Measurements from ENCODE around the gene STAT3. TPM values are rescaled to one million over a fixed set of nuclear protein-coding genes. Genes with fewer than 3 reads are reported as not detected.
"Not testable (repeated sequence)": the region's sequence is repeated elsewhere in the genome, so short reads cannot be mapped to it uniquely, and the experiment has no call there.

STAT3 gene
- total and polyA plus RNA-seq, 8 donors = 31.3 to 207 (median 104) TPM

- TF ChIP-seq POLR2AphosphoS5 (IDR thresholded peaks at IDR 0.05) (peak in 1 of 3 donors; percentile 17), EP300 (IDR thresholded peaks at IDR 0.05) (no peak)
- H3K4me3 ChIP-seq = no peak overlapping the region
- no peaks in the 10 kb centered on the region for H3K27me3 ChIP-seq
- H3K27ac ChIP-seq = peak overlapping the region in 2 of 5 donors; percentile 0 to 16
- intact Hi-C loops (cut with DNase I; ENCODE audit: low total_unique reads) = no loop called here
- H3K9me3 ChIP-seq = no peaks in the 10 kb centered on the region
- peaks cover 37 to 89% (median 75%) of the 10 kb centered on the region in 4 donors for H3K4me1 ChIP-seq
- H3K36me3 ChIP-seq = no peaks in the 10 kb centered on the region
- no peak for DNase-seq
- 46 to 58% (median 50%) methylated on average over 2 of the region's 2 CpGs for WGBS, 5 donors
Measured at GRCh38 chr17:42361781-42362186, 26.5 kb downstream of the STAT3 start.

- WGBS, 5 donors = 89 to 100% (median 96%) methylated on average over 2 of the region's 2 CpGs
- H3K27ac ChIP-seq; H3K4me3 ChIP-seq; H3K36me3 ChIP-seq; DNase-seq; H3K9me3 ChIP-seq; intact Hi-C loops (cut with DNase I; ENCODE audit: low total_unique reads); H3K27me3 ChIP-seq: not testable (repeated sequence)
- H3K4me1 ChIP-seq = peaks cover 28 to 87% (median 69%) of the 10 kb centered on the region in 4 donors
Measured at GRCh38 chr17:42360388-42360787, 27.9 kb downstream of the STAT3 start.

GRCh38 chr17:42359133-42359532, 29.1 kb downstream of the STAT3 start:
- Histone ChIP-seq H3K36me3 (no peaks in the 10 kb centered on the region), H3K4me3 (no peak overlapping the region), H3K9me3 (no peaks in the 10 kb centered on the region), H3K4me1 (peaks cover 25 to 87% (median 71%) of the 10 kb centered on the region in 4 donors), H3K27me3 (no peaks in the 10 kb centered on the region), H3K27ac (no peak overlapping the region)
- no peak for DNase-seq
- intact Hi-C loops (cut with DNase I; ENCODE audit: low total_unique reads) = no loop called here
- 72 to 76% (median 74%) methylated on average over 7 of the region's 7 CpGs for WGBS, 5 donors
- no peak for TF ChIP-seq EP300 (IDR thresholded peaks at IDR 0.05)
- no peak for TF ChIP-seq POLR2AphosphoS5 (IDR thresholded peaks at IDR 0.05)
- TF ChIP-seq POLR2A (IDR thresholded peaks at IDR 0.05) = no peak
- no peak for TF ChIP-seq CTCF (IDR thresholded peaks at IDR 0.05)

GRCh38 chr17:42358434-42358833, 29.8 kb downstream of the STAT3 start:
- no peak for DNase-seq
- TF ChIP-seq POLR2AphosphoS5 (IDR thresholded peaks at IDR 0.05) = no peak
- TF ChIP-seq CTCF (IDR thresholded peaks at IDR 0.05) = no peak
- TF ChIP-seq POLR2A (IDR thresholded peaks at IDR 0.05) = no peak
- no peak for TF ChIP-seq EP300 (IDR thresholded peaks at IDR 0.05)
- Histone ChIP-seq H3K4me1 (peaks cover 23 to 86% (median 69%) of the 10 kb centered on the region in 4 donors), H3K36me3 (no peaks in the 10 kb centered on the region), H3K27ac (no peak overlapping the region), H3K4me3 (no peak overlapping the region), H3K9me3 (no peaks in the 10 kb centered on the region), H3K27me3 (no peaks in the 10 kb centered on the region)
- WGBS, 5 donors = 67 to 88% (median 82%) methylated on average over 1 of the region's 1 CpG
- intact Hi-C loops (cut with DNase I; ENCODE audit: low total_unique reads) = no loop called here

- no peak for TF ChIP-seq POLR2A (IDR thresholded peaks at IDR 0.05)
- no peak for TF ChIP-seq CTCF (IDR thresholded peaks at IDR 0.05)
- no peak for TF ChIP-seq EP300 (IDR thresholded peaks at IDR 0.05)
- no peak for TF ChIP-seq POLR2AphosphoS5 (IDR thresholded peaks at IDR 0.05)
- WGBS, 5 donors = 68 to 75% (median 71%) methylated on average over 3 of the region's 3 CpGs
- Histone ChIP-seq H3K36me3 (no peaks in the 10 kb centered on the region), H3K9me3 (no peaks in the 10 kb centered on the region), H3K27me3 (no peaks in the 10 kb centered on the region), H3K4me1 (peaks cover 9 to 78% (median 56%) of the 10 kb centered on the region in 4 donors), H3K4me3 (no peak overlapping the region), H3K27ac (peak overlapping the region in 1 of 5 donors; percentile 4)
- intact Hi-C loops (cut with DNase I; ENCODE audit: low total_unique reads) = no loop called here
- DNase-seq = no peak
Measured at GRCh38 chr17:42354956-42355843, 33.0 kb downstream of the STAT3 start.

Data from stomach (tissue), 9 donors.